Activated gamma-delta T cell treated with anti-CD3 and anti-CD28 coated beads, Interleukin-2, amount 50 U/mL, for 16 hours (primary cell): Measurements from ENCODE around the gene TRIB2.
A peak's percentile ranks its signal among the peaks of the same experiment; 100 is the strongest.

ENCODE experiments used
- DNase-seq: peaks from one replicate; pipeline ENCODE4 v3.0.0-alpha.2; 2020; ENCODE audit warnings: low read depth

TRIB2 gene

DNA sequence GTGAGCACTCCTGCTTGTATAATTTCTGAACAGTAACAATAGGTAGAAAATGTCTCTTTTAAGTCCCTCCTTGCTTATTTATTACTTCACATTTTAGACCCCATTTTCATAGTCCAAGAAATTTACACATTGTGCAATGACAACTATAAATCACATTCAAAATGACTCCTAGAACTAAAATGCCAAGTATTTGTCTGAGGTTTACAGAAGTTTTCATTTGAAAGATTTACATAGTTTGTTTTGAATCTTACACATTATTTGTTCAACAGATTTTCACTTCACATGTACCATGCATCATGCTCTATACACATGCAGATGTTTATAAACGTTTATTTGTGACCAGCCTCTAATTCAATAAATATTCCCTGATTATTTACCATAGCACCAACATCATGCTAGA is 15.7 kb upstream of the TRIB2 start:
- DNase-seq: no peak

DNA sequence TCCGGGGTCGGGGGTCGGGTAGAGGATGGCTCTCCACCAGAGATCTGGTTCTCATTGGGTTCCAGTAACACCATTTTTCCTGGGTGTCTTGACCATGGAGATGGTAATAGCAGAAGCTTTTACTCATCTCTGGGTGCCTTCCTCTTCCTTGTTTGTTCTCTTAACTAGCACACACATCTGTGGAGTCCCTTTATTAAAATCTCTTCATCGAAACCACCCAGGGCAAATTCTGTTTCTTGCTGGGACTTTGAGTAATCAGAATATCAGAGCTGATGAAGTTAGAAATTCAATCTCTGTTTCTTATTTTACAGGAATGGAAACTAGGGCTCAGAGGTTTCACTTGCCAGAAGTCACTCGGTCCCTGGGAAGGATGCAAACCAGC is 15.0 kb upstream of the TRIB2 start:
- DNase-seq: no peak

DNA sequence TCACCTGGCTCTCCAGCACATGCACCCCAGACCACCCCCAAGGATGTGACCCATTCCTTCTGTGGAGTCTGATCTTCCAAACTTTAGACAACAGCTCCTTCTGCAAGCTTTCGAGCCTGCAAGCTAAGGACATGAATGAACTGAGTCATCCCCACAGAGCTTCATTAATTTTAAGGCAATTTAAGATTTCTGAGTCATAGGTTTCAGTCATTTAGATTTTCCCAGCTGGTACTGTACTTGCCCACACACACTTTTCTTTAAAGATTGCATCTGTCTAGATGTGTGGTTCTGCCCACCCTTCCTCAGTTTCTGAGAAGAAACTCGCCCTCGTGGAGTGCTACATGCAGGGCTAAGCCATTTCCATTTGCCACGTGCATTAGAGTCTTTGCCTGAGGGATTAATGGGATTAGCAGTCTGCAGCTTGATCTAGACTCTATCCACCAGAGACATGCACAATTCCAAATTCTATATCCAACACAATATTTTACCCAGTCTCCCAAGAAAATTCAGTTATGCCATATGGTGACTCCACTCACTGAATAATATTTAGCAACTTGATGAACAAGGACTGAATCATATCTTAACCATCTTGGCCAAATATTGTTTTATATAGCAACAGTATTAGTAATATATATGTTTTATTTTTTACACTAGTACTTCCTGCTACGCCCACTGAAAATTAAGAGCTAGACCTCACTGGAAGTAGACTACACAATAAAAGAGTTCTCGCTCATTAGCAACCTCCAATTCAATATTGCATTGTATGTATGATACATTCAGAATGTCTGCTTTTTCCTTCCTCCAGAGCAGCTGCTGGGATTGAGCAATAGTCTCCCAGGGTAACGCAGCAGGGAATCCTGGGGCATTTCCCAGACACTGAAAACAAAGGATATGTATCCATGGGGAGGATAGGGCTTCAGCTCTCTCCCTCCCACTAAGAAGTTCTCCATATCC is 14.3 kb upstream of the TRIB2 start:
- no peak for DNase-seq

- DNase-seq: no peak
These were observed 12.4 kb upstream of the TRIB2 start for GRCh38 chr2:12704378-12704777.

GRCh38 chr2:12705230-12705629 is 11.5 kb upstream of the TRIB2 start:
- no peak for DNase-seq

- DNase-seq: no peak
These were observed 11.0 kb upstream of the TRIB2 start for GRCh38 chr2:12705742-12706141.

GRCh38 chr2:12708508-12709206 is 8.1 kb upstream of the TRIB2 start:
- no peak for DNase-seq

DNA sequence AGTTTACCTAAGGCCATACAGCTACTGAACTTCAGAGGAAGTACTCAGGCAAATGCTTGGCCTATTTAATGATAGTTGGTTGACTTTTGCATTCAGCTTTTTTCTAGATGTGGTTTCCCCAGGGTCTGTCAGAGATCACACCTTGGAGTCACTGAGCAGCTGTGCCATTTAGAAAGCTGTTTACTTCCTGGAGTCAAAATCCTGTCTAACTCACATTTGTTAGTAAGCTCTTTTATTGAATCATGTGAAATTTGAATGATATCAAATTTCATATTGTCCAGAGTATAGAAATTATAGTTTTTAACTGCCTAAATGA is 7.6 kb upstream of the TRIB2 start:
- DNase-seq: no peak

DNA sequence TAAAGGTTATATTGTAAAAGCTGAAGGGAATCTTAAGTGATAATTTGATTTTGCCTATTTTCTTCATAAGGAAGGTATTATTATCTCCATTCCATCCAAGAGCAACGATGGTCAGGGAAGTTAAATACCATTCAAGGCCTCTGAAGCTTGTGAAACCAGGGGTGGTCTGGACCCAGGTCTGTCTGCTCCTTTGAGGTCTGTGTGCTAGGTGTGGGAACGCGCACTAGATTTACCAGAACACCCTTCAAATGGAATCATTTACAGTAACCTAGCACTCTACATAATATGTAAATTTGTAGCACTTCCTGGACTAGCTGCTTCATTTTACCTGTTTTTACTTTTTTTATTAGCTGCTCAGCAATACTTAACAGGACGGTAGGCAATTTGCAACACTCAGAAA is 6.4 kb upstream of the TRIB2 start:
- no peak for DNase-seq

DNA sequence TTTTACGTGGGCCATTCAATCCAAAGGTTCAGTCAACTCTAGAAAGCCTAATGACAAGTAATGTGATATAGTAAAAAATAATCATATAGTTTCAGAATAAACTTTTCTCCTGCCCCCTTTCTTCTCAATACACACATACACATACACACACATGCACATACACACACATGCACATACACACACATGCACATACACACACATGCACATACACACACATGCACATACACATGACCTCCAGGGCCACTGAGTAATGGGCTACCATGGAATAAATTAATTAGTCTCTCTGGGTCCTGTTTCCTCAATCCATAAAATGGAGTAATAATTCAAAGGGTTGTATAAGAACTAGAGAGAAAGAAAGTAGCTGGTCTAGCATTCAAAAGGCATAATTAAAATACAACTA is 5.4 kb upstream of the TRIB2 start:
- no peak for DNase-seq

DNA sequence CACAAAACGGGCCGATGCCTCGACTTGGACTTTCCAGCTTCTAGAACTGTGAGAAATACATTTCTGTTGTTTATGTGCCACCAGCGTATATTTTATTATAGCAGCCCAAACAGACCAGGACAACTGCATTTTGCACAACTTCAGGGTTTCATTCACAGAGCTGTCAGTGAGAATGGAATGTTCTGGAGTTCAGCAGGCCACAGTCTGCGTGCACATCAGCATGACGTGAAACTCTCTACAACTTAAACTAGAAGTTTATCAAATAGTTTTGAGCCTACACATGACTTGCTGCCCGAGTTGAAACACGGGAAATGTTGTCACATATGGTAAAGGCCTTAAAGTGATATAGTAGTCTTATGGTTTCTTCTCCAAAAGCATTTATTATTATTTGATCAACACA is 3.9 kb upstream of the TRIB2 start:
- no peak for DNase-seq

DNA sequence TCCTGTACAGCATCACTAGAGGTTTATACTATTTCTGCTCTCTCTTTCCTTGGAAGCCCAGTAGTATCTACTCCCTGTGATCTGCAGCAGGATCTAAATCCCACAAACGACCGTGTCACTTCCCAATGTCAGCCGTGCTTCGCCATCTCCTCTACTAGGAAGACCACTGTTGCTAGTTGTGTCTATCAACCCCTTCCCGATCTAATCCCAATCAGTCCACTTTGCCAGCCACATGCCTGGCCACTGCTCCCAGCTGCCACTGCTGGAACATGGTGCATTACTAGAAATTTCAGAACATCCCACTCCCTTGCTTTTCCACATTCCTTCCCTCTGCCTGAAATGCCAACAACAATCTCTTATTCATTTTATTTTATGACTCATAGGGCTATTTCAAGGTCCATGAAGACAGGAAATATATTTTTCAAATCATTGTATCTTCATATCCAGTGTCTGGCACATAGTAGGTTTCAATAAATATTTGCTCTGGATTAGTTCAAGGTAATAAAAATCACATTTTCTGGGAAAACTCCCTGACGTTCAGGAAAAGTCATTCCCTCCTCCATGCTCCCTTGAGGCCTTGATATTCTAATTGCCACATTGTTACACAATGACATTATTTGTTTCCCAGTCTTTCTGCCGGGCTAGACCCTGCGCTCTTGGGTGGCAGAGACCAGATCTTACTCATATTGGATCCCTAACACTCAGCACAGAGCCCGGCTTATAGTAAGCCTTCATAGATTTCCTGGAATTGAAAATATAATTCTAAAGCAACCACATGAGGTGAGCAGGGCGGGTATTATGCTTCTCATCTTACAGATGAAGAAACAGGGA is 2.1 kb upstream of the TRIB2 start:
- DNase-seq: no peak

GRCh38 chr2:12715258-12716031 is 1.3 kb upstream of the TRIB2 start:
- DNase-seq: no peak

DNA sequence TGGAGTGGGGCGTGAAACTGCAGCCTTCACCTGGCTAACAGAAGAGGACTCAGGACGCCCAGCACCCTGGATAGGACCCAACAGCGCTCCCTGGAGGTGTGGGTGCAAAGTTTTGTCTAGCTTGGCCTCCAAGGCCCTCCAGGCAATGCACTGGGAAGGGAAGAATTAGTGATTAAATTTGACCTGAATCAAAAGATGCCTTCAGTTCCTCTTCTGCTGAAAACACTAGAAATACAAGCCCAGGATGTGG is 779 bp upstream of the TRIB2 start:
- peak; percentile 67 for DNase-seq

- peak; percentile 33 for DNase-seq
These were observed 667 bp downstream of the TRIB2 start for GRCh38 chr2:12717191-12718014.

DNA sequence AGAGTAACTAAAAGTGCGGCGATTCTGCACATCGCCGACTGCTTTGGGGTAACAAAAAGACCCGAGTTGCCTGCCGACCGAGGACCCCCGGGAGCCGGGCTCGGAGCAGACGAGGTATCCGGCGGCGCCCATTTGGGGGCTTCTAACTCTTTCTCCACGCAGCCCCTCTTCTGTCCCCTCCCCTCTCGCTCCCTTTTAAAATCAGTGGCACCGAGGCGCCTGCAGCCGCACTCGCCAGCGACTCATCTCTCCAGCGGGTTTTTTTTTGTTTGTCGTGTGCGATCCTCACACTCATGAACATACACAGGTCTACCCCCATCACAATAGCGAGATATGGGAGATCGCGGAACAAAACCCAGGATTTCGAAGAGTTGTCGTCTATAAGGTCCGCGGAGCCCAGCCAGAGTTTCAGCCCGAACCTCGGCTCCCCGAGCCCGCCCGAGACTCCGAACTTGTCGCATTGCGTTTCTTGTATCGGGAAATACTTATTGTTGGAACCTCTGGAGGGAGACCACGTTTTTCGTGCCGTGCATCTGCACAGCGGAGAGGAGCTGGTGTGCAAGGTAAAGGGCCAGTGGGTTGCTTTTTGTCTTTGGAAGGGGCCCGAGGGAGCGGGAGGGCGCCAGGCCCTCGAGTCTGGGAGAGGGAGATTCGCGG is 1.4 kb downstream of the TRIB2 start:
- DNase-seq: no peak

GRCh38 chr2:12718711-12719399 is 2.1 kb downstream of the TRIB2 start:
- peak; percentile 14 for DNase-seq

GRCh38 chr2:12719400-12720277 is 2.9 kb downstream of the TRIB2 start:
- DNase-seq: no peak

DNA sequence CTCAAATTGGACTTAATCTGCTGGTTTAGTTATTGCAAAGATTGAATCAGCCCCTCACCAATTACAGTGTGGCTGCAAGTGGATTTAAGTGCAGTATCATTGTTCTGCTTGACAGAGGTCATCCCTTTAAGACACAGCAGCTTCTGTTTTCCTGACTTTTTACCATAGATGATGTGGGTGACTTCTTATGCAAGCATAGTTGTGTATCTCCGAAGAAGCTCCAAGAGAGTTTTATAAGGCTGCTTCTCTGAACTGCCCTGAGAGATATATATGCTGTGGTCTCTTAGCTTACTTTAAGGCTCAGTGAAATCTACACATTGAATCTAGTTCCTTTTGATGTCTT is 3.5 kb downstream of the TRIB2 start:
- no peak for DNase-seq
